Thyroid gland (tissue), 4 donors: ENCODE results near the gene PAMR1. TPM values are rescaled to one million over a fixed set of nuclear protein-coding genes. Genes with fewer than 3 reads are reported as not detected.
A peak's percentile ranks its signal among the peaks of the same experiment; 100 is the strongest.

Experiments used
- DNase-seq, 2 donors: peaks; one replicate each; pipeline ENCODE4 v3.0.0-alpha.2; 2019
- H3K27ac ChIP-seq, 3 donors: fragments of 200-600 bp; sonication (generic); 1 replicate in 2 of 3; 2 replicates in 1 of 3; pipeline ENCODE4 v1.5.1; 2016 to 2019; ENCODE audit warnings: mild to moderate bottlenecking in 1 of 3, moderate library complexity in 1 of 3
- H3K27me3 ChIP-seq: fragments of 200-600 bp; sonication (generic); one replicate; pipeline ENCODE4 v1.5.1; 2019
- H3K36me3 ChIP-seq, 2 donors: fragments of 200-600 bp; sonication (generic); one replicate each; pipeline ENCODE4 v1.5.1; 2016 to 2019
- H3K4me1 ChIP-seq, 2 donors: fragments of 200-600 bp; sonication (generic); one replicate each; pipeline ENCODE4 v1.5.1; 2017 to 2019
- H3K4me3 ChIP-seq, 3 donors: fragments of 200-600 bp; sonication (generic); replicated peaks in 1 of 3; 1 replicate in 2 of 3; 2 replicates in 1 of 3; pipeline ENCODE4 v1.5.1; 2016; ENCODE audit warnings: mild to moderate bottlenecking in 1 of 3
- H3K9me3 ChIP-seq: fragments of 200-600 bp; sonication (generic); one replicate; pipeline ENCODE4 v1.5.1; 2017
- CTCF ChIP-seq, 6 experiments: fragments of 200-600 bp in 3 of 6; fragments of 450-650 bp in 3 of 6; sonication (generic) in 3 of 6; IDR thresholded peaks; one replicate each; pipeline ENCODE4 v1.5.1; 2016 to 2019; ENCODE audit warnings: antibody characterized with exemption in 6 of 6, mild to moderate bottlenecking in 2 of 6, inconsistent platforms in 1 of 6, moderate library complexity in 1 of 6
- POLR2A ChIP-seq, 2 donors: fragments of 450-650 bp; IDR thresholded peaks; one replicate each; pipeline ENCODE4 v1.6.1; 2017; ENCODE audit warnings: antibody characterized with exemption in 2 of 2, mild to moderate bottlenecking in 2 of 2, moderate library complexity in 1 of 2
- WGBS, 2 donors: methylation state at CpG; one replicate each; pipeline ENCODE4 v1.1.5; 2017; 5-methylcytosine and 5-hydroxymethylcytosine counted together
- intact Hi-C: fragments of 100-400 bp; cut with DNase I; formaldehyde crosslinking; loops from one replicate; pipeline ENCODE4 v1.15.1; 2023
- total RNA-seq, 4 donors: library from RNA; depleted of rRNA; stranded (reverse); fragments of >200 nt; gene quantifications; one replicate each; pipeline ENCODE4 v1.2.3, GENCODE V29; 2016

Gene PAMR1
- total RNA-seq, 4 donors from 2014 or later: 1.2 to 16.4 (median 4.3) TPM

DNA sequence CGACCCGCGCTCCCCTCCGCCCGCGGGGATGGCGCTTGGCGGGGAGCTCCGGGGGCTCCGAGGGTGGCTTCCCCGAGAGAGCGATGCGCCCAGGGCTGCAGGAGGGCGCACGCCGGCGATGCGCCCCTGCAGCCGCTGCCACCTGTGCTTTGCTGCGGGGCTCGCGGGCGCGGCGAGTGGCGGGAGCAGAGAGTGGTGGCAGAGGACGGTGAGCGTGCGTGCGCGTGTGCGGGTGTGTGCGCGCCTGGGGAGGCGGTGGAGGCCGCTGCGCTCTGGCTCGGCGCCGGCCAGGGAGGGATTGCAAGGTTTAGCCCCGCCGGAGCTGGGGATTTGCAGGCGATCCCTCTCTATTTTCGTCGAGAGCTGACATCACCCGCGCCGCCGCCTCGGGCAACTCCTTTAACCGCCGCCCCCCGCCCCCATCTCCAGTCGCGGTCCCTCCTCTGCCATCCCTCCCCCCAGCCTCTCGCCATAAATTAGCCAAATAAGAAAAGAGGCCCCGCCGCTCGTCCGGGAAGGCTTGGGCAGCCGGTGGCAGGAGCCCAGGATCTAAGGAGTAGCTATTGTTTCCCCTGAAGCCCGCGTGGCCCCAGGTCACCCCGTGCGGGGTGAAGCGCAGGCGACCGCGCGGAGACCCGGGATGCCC lies 106.1 kb downstream of the PAMR1 start, which contains the start of gene SLC1A2:
TSS of gene SLC1A2 (minus strand) at position 375 of the 646 bp plus-strand sequence. CDS start 592 bp downstream, outside the sequence.
- WGBS, 2 donors: 0 to 1% methylated on average over 4 to 26 of the region's 71 CpGs
- peak within 1 kb of the TSS in 1 of 3 donors; percentile 32 for H3K4me3 ChIP-seq
- peak in 1 of 2 donors; percentile 5 for DNase-seq
- H3K27me3 ChIP-seq: no peaks in the 10 kb centered on the region
- no peaks in the 10 kb centered on the region for H3K9me3 ChIP-seq
- H3K36me3 ChIP-seq: no peaks in the 10 kb centered on the region
- no peak within 1 kb of the TSS for H3K27ac ChIP-seq
- H3K4me1 ChIP-seq: peaks cover 6 to 26% of the 10 kb centered on the region in 2 donors
- intact Hi-C loops: no loop called here
- TF ChIP-seq POLR2A (IDR thresholded peaks at IDR 0.05) (no peak), CTCF (IDR thresholded peaks at IDR 0.05) (no peak)

GRCh38 chr11:35418282-35419183 lies 106.9 kb downstream of the PAMR1 start:
- Histone ChIP-seq H3K27me3 (no peaks in the 10 kb centered on the region), H3K4me3 (peak overlapping the region in 1 of 3 donors; percentile 32), H3K36me3 (no peaks in the 10 kb centered on the region), H3K27ac (no peak overlapping the region), H3K4me1 (peaks cover 6 to 26% of the 10 kb centered on the region in 2 donors), H3K9me3 (no peaks in the 10 kb centered on the region)
- TF ChIP-seq CTCF (IDR thresholded peaks at IDR 0.05) (no peak), POLR2A (IDR thresholded peaks at IDR 0.05) (no peak)
- peak in 1 of 2 donors; percentile 5 for DNase-seq
- WGBS, 2 donors: 13 to 19% methylated on average over 41 to 62 of the region's 69 CpGs
- intact Hi-C loops: no loop called here

DNA sequence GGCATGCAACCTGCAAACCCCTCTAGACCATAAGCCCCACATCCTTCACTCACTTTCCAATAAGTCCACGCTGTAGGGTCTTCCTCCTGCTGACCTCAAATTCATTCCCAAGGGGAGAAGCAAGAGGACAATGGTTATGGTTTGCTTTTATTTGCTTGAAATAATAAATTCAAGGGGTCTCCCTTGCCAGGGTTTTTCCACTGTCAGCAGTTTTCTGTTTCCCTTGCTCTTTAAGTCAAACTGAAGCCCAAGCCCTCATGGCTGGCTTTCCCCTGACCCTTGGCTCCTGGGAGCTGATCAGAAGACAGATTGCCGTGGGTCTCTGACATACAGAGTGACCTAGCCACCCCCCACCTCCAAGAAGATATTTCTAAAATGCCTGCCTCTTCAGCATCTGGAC lies 109.9 kb downstream of the PAMR1 start:
- Histone ChIP-seq H3K4me3 (no peak overlapping the region), H3K27me3 (no peaks in the 10 kb centered on the region), H3K4me1 (peaks cover 6 to 24% of the 10 kb centered on the region in 2 donors), H3K36me3 (no peaks in the 10 kb centered on the region), H3K9me3 (no peaks in the 10 kb centered on the region), H3K27ac (no peak overlapping the region)
- no peak for DNase-seq
- intact Hi-C loops: no loop called here
- no peak for TF ChIP-seq POLR2A (IDR thresholded peaks at IDR 0.05)
- no peak for TF ChIP-seq CTCF (IDR thresholded peaks at IDR 0.05)
- WGBS, 2 donors: 75 to 77% methylated on average over 2 of the region's 2 CpGs

DNA sequence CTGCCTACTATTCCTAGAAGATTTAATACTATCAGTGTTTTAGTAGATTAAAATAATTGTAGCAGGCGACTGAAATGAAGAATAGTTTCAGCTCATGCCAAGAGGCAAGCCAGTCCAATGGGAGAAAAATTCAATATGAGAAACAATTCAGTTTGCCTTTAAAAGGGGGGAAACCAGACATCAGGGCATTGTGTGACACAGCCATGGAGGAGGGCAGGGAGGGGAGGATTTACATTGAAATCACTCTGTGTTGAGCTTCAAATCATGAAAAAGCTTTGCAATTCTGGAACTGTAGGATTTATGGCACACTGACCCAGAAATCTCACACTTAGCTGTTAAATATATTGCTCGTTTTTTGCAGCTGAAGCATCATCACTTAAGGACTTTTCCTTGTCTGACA lies 110.6 kb downstream of the PAMR1 start:
- TF ChIP-seq POLR2A (IDR thresholded peaks at IDR 0.05): no peak
- no peak for TF ChIP-seq CTCF (IDR thresholded peaks at IDR 0.05)
- Histone ChIP-seq H3K4me1 (peaks cover 5 to 17% of the 10 kb centered on the region in 2 donors), H3K36me3 (no peaks in the 10 kb centered on the region), H3K9me3 (no peaks in the 10 kb centered on the region), H3K27ac (no peak overlapping the region), H3K27me3 (no peaks in the 10 kb centered on the region), H3K4me3 (no peak overlapping the region)
- no peak for DNase-seq
- intact Hi-C loops: no loop called here
- 60 to 70% methylated on average over 2 of the region's 2 CpGs for WGBS, 2 donors
